Ishikawa (cell line): Measurements from ENCODE around the gene WAC.

Experiments
- CEBPB ChIP-seq: IDR thresholded peaks from 2 replicates; pipeline ENCODE4 v1.6.1; 2012
- CREB1 ChIP-seq: IDR thresholded peaks from 2 replicates; pipeline ENCODE4 v1.6.1; 2012; ENCODE audit warnings: low read depth
- EGR1 ChIP-seq: IDR thresholded peaks from 2 replicates; pipeline ENCODE4 v1.6.1; 2012
- EP300 ChIP-seq: IDR thresholded peaks from 2 replicates; pipeline ENCODE4 v1.6.1; 2012; ENCODE audit warnings: borderline replicate concordance
- FOXM1 ChIP-seq: IDR thresholded peaks from 2 replicates; pipeline ENCODE4 v1.6.1; 2012; ENCODE audit warnings: low read depth, borderline replicate concordance
- NFIC ChIP-seq: IDR thresholded peaks from 2 replicates; pipeline ENCODE4 v1.6.1; 2012
- RAD21 ChIP-seq: IDR thresholded peaks from 2 replicates; pipeline ENCODE4 v1.6.1; 2012; ENCODE audit warnings: low read depth
- TAF1 ChIP-seq: IDR thresholded peaks from 2 replicates; pipeline ENCODE4 v1.6.1; 2012; ENCODE audit warnings: low read depth, mild to moderate bottlenecking
- TCF12 ChIP-seq: IDR thresholded peaks from 2 replicates; pipeline ENCODE4 v1.6.1; 2012; ENCODE audit warnings: low read depth
- TEAD4 ChIP-seq: IDR thresholded peaks from 2 replicates; pipeline ENCODE4 v1.6.1; 2012
- USF1 ChIP-seq: IDR thresholded peaks from 2 replicates; pipeline ENCODE4 v1.6.1; 2012
- YY1 ChIP-seq: IDR thresholded peaks from 2 replicates; pipeline ENCODE4 v1.6.1; 2012; ENCODE audit warnings: low read depth
- ZBTB7A ChIP-seq: IDR thresholded peaks from 2 replicates; pipeline ENCODE4 v1.6.1; 2012; ENCODE audit warnings: low read depth
- TF ChIP-seq, protein P1 (sequence below): IDR thresholded peaks from 2 replicates; pipeline ENCODE4 v1.6.1; 2012
- TF ChIP-seq, protein P2 (sequence below): IDR thresholded peaks from 2 replicates; pipeline ENCODE4 v1.6.1; 2012; ENCODE audit warnings: low read depth, mild to moderate bottlenecking

Gene WAC

DNA sequence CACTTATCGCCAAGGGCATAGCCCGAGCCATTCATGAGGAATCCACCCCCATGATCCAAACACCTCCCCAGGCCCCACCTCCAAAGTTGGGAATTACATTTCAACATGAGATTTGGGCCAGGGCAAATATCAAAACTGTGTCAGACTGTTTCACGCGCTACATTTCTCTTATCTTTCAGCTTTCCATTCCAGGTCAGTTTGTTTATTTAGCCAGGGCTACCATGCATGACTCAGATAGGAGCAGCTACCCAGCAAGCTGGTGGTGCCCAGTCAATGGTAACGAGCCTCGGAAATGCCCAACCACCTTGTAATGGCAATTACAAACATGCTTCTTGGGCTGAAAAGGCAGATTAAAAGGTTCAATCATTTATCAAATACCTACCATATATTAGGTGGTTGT is 100.8 kb downstream of the WAC start:
- TF ChIP-seq CREB1 (no peak), NFIC (no peak), EP300 (no peak), YY1 (no peak), USF1 (no peak), TCF12 (no peak), FOXM1 (no peak), TAF1 (no peak), ZBTB7A (no peak), EGR1 (no peak), TEAD4 (no peak), CEBPB (no peak), RAD21 (no peak)
- TF ChIP-seq, protein P1, sequence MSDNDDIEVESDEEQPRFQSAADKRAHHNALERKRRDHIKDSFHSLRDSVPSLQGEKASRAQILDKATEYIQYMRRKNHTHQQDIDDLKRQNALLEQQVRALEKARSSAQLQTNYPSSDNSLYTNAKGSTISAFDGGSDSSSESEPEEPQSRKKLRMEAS: no peak
- TF ChIP-seq, protein P2, sequence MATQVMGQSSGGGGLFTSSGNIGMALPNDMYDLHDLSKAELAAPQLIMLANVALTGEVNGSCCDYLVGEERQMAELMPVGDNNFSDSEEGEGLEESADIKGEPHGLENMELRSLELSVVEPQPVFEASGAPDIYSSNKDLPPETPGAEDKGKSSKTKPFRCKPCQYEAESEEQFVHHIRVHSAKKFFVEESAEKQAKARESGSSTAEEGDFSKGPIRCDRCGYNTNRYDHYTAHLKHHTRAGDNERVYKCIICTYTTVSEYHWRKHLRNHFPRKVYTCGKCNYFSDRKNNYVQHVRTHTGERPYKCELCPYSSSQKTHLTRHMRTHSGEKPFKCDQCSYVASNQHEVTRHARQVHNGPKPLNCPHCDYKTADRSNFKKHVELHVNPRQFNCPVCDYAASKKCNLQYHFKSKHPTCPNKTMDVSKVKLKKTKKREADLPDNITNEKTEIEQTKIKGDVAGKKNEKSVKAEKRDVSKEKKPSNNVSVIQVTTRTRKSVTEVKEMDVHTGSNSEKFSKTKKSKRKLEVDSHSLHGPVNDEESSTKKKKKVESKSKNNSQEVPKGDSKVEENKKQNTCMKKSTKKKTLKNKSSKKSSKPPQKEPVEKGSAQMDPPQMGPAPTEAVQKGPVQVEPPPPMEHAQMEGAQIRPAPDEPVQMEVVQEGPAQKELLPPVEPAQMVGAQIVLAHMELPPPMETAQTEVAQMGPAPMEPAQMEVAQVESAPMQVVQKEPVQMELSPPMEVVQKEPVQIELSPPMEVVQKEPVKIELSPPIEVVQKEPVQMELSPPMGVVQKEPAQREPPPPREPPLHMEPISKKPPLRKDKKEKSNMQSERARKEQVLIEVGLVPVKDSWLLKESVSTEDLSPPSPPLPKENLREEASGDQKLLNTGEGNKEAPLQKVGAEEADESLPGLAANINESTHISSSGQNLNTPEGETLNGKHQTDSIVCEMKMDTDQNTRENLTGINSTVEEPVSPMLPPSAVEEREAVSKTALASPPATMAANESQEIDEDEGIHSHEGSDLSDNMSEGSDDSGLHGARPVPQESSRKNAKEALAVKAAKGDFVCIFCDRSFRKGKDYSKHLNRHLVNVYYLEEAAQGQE: no peak

GRCh38 chr10:28637346-28637745 is 104.4 kb downstream of the WAC start:
- TF ChIP-seq USF1 (no peak), ZBTB7A (no peak), NFIC (no peak), FOXM1 (no peak), TCF12 (no peak)
- TF ChIP-seq, protein P1: no peak

GRCh38 chr10:28638392-28638791 is 105.5 kb downstream of the WAC start:
- TF ChIP-seq ZBTB7A (no peak), CEBPB (no peak), TAF1 (no peak), YY1 (no peak), RAD21 (no peak), EGR1 (no peak), FOXM1 (no peak), TCF12 (no peak), CREB1 (no peak), EP300 (no peak), TEAD4 (no peak), NFIC (no peak), USF1 (no peak)
- TF ChIP-seq, protein P2: no peak
- TF ChIP-seq, protein P1: no peak

GRCh38 chr10:28640551-28640950 is 107.6 kb downstream of the WAC start:
- TF ChIP-seq ZBTB7A (no peak), RAD21 (no peak), NFIC (no peak), CEBPB (no peak), EGR1 (no peak), TCF12 (no peak), YY1 (no peak), TEAD4 (no peak), TAF1 (no peak), CREB1 (no peak), EP300 (no peak), USF1 (no peak)
- TF ChIP-seq, protein P1: no peak
- TF ChIP-seq, protein P2: no peak
